GM21381 (cell line): Measurements from ENCODE around the gene ECT2L.
A peak's percentile ranks its signal among the peaks of the same experiment; 100 is the strongest.

Experiments used
- ATAC-seq: cut with Tn5 transposase; IDR thresholded peaks from one replicate; pipeline ENCODE4 v1.9.1; 2021; ENCODE audit warnings: mild to moderate bottlenecking, moderate library complexity; ENCODE audit not compliant: unreplicated experiment

ECT2L gene

GRCh38 chr6:138857775-138858174 is 61.9 kb downstream of the ECT2L start:
- no peak for ATAC-seq

DNA sequence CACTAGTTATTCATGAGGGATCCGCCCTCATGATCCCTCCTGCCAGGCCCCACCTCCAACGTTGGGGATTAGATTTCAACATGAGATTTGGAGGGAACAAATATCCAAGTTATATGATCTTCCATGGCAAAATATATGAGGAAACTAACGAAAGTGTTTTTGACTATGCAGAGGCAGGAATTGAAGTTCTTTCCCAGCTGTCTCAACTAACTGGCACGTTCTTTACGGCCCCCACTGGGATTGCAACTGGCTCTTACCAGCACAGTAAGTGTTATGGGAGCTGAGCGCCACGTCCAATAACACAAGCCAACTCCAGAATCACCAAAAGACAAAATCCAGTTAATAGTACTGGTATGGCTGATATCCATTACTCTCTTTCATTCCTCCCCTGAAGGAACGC is 66.6 kb downstream of the ECT2L start:
- ATAC-seq: no peak

DNA sequence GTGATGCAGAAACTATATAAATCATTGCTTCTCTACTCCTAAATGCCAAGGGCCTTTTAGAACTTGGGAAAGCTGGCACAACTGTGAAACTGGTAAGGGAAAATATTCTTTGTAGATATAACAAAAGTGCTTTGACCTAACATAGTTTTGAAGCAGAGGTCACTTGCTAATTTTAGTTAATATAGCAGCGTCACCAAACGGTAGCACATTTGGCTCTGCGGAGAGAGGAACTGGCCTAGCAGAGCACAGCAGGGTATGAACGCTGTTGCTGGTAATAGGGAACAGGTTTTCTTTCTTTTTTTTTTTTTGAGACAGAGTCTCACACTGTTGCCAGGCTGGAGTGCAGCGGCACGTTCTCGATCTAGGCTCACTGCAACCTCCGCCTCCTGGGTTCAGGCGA is 67.4 kb downstream of the ECT2L start:
- ATAC-seq: no peak

GRCh38 chr6:138864343-138864890 is 68.5 kb downstream of the ECT2L start:
- no peak for ATAC-seq

- no peak for ATAC-seq
Observed at GRCh38 chr6:138865480-138866109, 69.7 kb downstream of the ECT2L start.

GRCh38 chr6:138868181-138868580 is 72.3 kb downstream of the ECT2L start:
- no peak for ATAC-seq

DNA sequence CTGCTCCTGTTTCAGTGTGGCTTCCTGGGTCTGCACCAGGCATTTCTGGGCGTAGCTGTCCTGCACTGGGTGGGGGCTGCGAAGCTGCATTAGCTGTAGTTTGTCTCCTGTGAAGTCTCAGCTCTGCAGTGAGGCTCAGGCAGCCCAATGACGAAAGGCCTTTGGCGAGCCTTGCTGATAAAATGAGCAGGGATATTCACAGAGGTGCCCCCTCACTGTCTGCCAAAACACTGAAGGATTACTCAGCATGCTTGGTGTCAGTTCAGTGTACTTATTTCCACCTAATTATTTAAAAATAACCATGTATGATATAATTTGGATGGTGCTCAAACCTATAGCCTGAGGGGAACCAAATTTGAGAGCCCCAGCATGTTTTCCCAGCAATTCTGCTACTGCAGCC is 73.5 kb downstream of the ECT2L start:
- no peak for ATAC-seq

DNA sequence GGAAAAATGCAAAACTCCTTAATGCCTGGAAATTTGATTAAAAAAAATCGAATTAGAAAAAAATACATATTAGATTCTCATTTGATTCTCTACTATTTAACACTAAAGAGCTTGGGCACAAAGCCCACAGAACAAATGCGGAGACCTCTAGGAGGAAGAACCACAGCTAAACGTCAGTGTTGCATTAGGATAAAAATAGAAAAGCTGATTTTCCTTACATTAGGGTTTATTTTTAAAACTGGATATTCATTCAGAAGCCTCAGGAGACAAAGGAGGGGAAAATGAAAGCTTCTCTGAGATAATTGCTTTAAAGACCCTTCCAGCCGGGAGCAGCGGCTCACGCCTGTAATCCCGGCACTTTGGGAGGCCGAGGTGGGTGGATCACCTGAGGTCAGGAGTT is 77.3 kb downstream of the ECT2L start:
- no peak for ATAC-seq

DNA sequence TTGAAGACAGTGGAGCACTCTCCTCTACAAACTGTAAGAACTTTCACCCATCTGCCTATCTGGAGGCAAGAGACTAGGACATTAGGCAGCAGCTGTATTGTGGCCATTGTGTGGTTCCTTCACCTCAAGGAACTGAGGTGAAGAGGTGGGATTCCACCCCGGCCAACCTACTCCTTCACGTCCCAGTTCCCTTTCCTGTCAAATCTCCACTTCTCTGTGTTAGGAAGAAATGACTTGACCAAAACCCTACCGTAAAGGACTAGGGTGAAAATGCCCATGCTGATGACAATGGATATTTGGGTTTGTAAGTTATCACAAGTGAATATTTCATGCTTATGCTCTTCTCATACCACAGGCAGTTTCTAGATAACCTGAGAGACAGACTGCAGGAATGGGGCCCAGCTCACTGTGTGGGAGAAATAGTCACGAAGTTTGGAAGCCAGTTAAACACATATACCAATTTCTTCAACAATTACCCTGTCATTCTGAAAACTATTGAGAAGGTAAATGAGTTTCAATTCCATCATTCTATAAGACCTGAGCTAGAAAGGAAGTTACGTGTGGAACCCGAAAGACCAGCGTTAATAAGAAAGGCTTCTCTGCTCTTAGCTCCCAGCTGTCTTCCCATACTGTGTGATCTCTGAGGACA is 86.6 kb downstream of the ECT2L start:
- ATAC-seq: peak; percentile 74

- ATAC-seq: no peak
Observed at GRCh38 chr6:138885156-138885819, 89.4 kb downstream of the ECT2L start.

GRCh38 chr6:138891255-138891986 is 95.5 kb downstream of the ECT2L start:
- ATAC-seq: no peak

GRCh38 chr6:138896104-138896756 is 100.3 kb downstream of the ECT2L start:
- ATAC-seq: no peak

- ATAC-seq: no peak
Observed at GRCh38 chr6:138897031-138897430, 101.1 kb downstream of the ECT2L start.

- ATAC-seq: no peak
Observed at GRCh38 chr6:138907167-138907566, 111.3 kb downstream of the ECT2L start.

DNA sequence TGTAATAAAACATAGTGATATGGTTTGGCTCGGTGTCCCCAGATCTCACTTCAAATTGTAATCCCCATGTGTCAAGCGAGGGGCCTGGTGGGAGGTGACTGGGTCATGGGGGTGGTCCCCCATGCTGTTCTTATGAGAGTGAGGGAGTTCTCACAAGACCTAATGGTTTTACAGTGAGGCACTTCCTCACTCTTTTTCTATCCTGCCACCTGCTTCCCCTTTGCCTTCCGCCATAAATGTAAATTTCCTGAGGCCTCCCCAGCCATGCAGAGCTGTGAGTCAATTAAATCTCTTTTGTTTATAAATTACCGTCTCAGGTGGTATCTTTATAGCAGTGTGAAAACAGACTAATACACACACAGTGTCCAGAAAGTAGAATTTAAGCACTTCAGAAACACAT is 113.6 kb downstream of the ECT2L start:
- no peak for ATAC-seq

- no peak for ATAC-seq
Observed at GRCh38 chr6:138909975-138910374, 114.1 kb downstream of the ECT2L start.

DNA sequence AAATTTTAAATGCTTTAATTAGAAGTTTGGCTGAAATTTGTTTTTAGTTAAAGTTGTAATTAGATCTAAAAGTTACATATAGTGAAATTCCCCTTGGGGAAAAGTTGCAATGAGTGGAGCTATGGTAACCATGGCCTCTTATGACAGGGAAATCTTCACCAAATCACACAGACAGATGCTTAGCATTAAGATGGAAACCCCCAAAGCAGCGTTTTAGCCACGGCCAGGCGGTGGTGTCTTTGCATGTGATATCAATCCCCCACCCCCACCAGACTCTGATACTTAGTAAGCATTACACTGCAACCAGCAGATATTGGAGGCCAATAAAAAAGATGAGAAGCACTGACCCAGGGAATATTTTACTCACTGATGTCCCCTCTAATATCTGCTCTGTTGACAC is 116.4 kb downstream of the ECT2L start:
- ATAC-seq: no peak

- no peak for ATAC-seq
Observed at GRCh38 chr6:138914701-138915100, 118.8 kb downstream of the ECT2L start.

GRCh38 chr6:138920906-138921305 is 125.0 kb downstream of the ECT2L start:
- no peak for ATAC-seq

DNA sequence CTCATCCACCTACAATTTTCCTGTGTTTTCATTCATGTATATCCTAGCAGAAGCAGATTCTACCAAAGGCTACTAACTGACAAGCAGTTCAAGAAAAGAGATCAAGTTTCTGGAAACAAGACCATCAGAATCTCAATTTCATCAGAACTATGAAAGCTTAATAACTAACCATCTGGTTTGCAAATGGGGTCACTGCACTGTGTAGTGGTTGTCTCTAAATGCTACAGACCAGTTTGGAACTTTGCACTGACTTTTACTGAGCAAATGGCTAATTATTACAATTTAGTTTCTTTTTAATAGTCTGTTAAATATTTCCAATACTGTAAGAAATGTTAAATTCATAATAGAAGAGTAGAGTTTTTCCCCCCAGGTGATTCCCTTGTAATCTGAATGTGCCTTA is 127.7 kb downstream of the ECT2L start:
- no peak for ATAC-seq

DNA sequence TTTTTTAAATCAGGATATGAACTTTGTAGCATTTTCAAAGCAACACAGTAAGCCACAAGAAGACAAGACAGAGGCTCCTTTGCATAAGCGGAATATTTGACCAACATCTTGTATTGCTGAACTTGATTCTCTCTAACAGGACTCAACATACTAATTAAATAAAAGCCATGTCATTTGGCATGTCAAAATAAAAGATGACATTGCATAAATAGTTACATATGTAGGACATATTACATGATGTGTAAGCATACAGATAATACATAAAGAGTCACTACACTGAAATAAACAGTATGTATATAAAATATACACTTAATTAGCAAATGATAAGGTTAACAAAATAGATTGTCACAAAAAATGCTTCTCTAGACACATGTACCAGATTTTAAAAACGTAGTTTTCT is 129.9 kb downstream of the ECT2L start:
- no peak for ATAC-seq
